Psoas muscle (tissue), 8 donors: Measurements from ENCODE around the gene IL19. TPM values are rescaled to one million over a fixed set of nuclear protein-coding genes. Genes with fewer than 3 reads are reported as not detected.

Experiments
- ATAC-seq, 4 donors: fragments of 200-7000 bp; cut with Tn5 transposase; one replicate each; pipeline ENCODE4 v1.9.1; 2020; ENCODE audit warnings: moderate library complexity in 3 of 4, mild to moderate bottlenecking in 2 of 4
- DNase-seq, 2 donors: peaks; one replicate each; pipeline ENCODE4 v3.0.0-alpha.2; 2020
- H3K27ac ChIP-seq: fragments of 200-600 bp; one replicate; pipeline ENCODE4 v1.8.0; 2022
- H3K27me3 ChIP-seq, 3 donors: fragments of 200-600 bp in 1 of 3; one replicate each; pipeline versions ENCODE4 v1.6.1 to v1.8.0; 2013 to 2022; ENCODE audit warnings: low read length in 2 of 3, mild to moderate bottlenecking in 2 of 3, moderate library complexity in 1 of 3; ENCODE audit not compliant: insufficient read depth in 3 of 3
- H3K36me3 ChIP-seq, 2 donors: fragments of 200-600 bp in 1 of 2; one replicate each; pipeline versions ENCODE4 v1.6.1 to v1.8.0; 2013 to 2022; ENCODE audit warnings: low read depth in 1 of 2, mild to moderate bottlenecking in 1 of 2, moderate library complexity in 1 of 2; ENCODE audit not compliant: insufficient read depth in 1 of 2
- H3K4me1 ChIP-seq: fragments of 200-600 bp; one replicate; pipeline ENCODE4 v1.8.0; 2022
- H3K4me3 ChIP-seq: fragments of 200-600 bp; one replicate; pipeline ENCODE4 v1.8.0; 2022; ENCODE audit warnings: mild to moderate bottlenecking
- H3K9me3 ChIP-seq: fragments of 200-600 bp; one replicate; pipeline ENCODE4 v1.8.0; 2022
- CTCF ChIP-seq: fragments of 200-600 bp; IDR thresholded peaks from one replicate; pipeline ENCODE4 v1.8.0; 2022; ENCODE audit warnings: antibody characterized with exemption
- WGBS, 3 donors: extraction: QIAGEN DNeasy Blood & Tissue Kit; methylation state at CpG; one replicate each; pipeline versions ENCODE4 v1.1.6 to v1.1.7; 2013; 5-methylcytosine and 5-hydroxymethylcytosine counted together
- intact Hi-C, 2 donors: fragments of 100-400 bp; cut with DNase I; formaldehyde crosslinking; loops; one replicate each; pipeline versions ENCODE4 v1.11.0 to v1.14.2; 2022
- polyA plus RNA-seq, 3 donors: library from polyadenylated mRNA; stranded (reverse); fragments of 200-250 nt; gene quantifications; one replicate each; pipeline ENCODE4 v1.2.3, GENCODE V29; 2013
- total RNA-seq, 4 donors: library from RNA; stranded (reverse); fragmentation: NEBNext Ultra II Directional in 2 of 4; extraction: Animal tissue kit (Norgen Biotek cat#: 25700) in 2 of 4; gene quantifications; one replicate each; pipeline versions ENCODE4 v1.2.1 to v1.2.4, GENCODE V29; 2021 to 2023
- donor health status: healthy with polysubstance abuse.
- donor health status: DM: no; HTN: no; CAD: no; lungs with moderate emphysema.
- donor health status: Bipolar disorder and iron deficiency.
- donor health status: healthy.
- donor health status: DM: yes; HTN: yes; CAD: no.
- donor health status: DM: no; HTN: no; CAD: no.
- donor health status: DM: no; HTN: no; CAD: no.
- donor health status: DM: yes; HTN: yes; CAD: no.

IL19 gene
- total and polyA plus RNA-seq, 7 donors, result not detected

- TF ChIP-seq CTCF, result no peak
- intact Hi-C loops, result no loop called here
- H3K4me1 ChIP-seq, result no peaks in the 10 kb centered on the region
- WGBS, 3 donors, result 69 to 77% (median 71%) methylated on average over 3 of the region's 3 CpGs
- no peak overlapping the region for H3K4me3 ChIP-seq
- no peak for DNase-seq
- peaks cover 9% of the 10 kb centered on the region for H3K9me3 ChIP-seq
- H3K27me3 ChIP-seq, result no peaks in the 10 kb centered on the region
- ATAC-seq, result no peak
- no peak overlapping the region for H3K27ac ChIP-seq
- no peaks in the 10 kb centered on the region for H3K36me3 ChIP-seq
These were observed 105.3 kb downstream of the IL19 start for GRCh38 chr1:206875752-206876377.

GRCh38 chr1:206878456-206878855, 107.9 kb downstream of the IL19 start:
- Histone ChIP-seq H3K27me3 (no peaks in the 10 kb centered on the region), H3K4me1 (no peaks in the 10 kb centered on the region), H3K4me3 (no peak overlapping the region), H3K27ac (no peak overlapping the region), H3K9me3 (peaks cover 9% of the 10 kb centered on the region), H3K36me3 (no peaks in the 10 kb centered on the region)
- intact Hi-C loops, result no loop called here
- ATAC-seq, result no peak
- no peak for DNase-seq
- TF ChIP-seq CTCF, result no peak

DNA sequence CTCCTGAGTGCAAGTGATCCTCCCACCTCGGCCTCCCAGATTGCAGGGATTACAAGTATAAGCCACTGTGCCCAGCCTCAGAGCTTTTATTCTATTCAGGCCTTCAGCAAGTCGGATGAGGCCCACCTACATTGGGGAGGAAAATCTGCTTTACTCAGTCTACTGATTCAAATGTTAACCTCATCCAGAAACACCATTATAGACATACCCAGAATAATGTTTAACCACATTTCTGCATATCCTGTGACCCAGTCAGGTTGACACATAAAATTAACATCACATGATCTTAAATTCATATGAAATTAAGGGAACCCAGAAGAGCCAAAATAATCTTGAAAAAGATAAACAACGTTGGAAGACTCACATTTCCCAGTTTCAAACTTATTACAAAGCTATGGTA, 109.7 kb downstream of the IL19 start:
- TF ChIP-seq CTCF, result no peak
- Histone ChIP-seq H3K4me3 (no peak overlapping the region), H3K9me3 (peaks cover 9% of the 10 kb centered on the region), H3K36me3 (no peaks in the 10 kb centered on the region), H3K27me3 (no peaks in the 10 kb centered on the region), H3K4me1 (no peaks in the 10 kb centered on the region), H3K27ac (no peak overlapping the region)
- 72 to 77% (median 73%) methylated on average over 3 of the region's 3 CpGs for WGBS, 3 donors
- intact Hi-C loops, result no loop called here
- ATAC-seq, result no peak
- DNase-seq, result no peak

GRCh38 chr1:206882555-206882954, 112.0 kb downstream of the IL19 start:
- Histone ChIP-seq H3K4me3 (no peak overlapping the region), H3K27me3 (peaks cover 0 to 6% (median 0%) of the 10 kb centered on the region in 3 donors), H3K27ac (no peak overlapping the region), H3K36me3 (no peaks in the 10 kb centered on the region), H3K4me1 (no peaks in the 10 kb centered on the region), H3K9me3 (peaks cover 9% of the 10 kb centered on the region)
- WGBS, 3 donors, result 63 to 73% (median 71%) methylated on average over 3 of the region's 3 CpGs
- DNase-seq, result no peak
- no peak for ATAC-seq
- TF ChIP-seq CTCF, result no peak
- intact Hi-C loops, result no loop called here

GRCh38 chr1:206883160-206883559, 112.6 kb downstream of the IL19 start:
- Histone ChIP-seq H3K27me3 (peaks cover 0 to 6% (median 0%) of the 10 kb centered on the region in 3 donors), H3K27ac (no peak overlapping the region), H3K36me3 (no peaks in the 10 kb centered on the region), H3K4me3 (no peak overlapping the region), H3K9me3 (peaks cover 7% of the 10 kb centered on the region), H3K4me1 (no peaks in the 10 kb centered on the region)
- no peak for ATAC-seq
- TF ChIP-seq CTCF, result no peak
- DNase-seq, result no peak
- intact Hi-C loops, result no loop called here
- WGBS, 3 donors, result 84 to 97% (median 94%) methylated on average over 1 of the region's 1 CpG
